Measurements from ENCODE around the gene MST1.

Gene MST1

DNA sequence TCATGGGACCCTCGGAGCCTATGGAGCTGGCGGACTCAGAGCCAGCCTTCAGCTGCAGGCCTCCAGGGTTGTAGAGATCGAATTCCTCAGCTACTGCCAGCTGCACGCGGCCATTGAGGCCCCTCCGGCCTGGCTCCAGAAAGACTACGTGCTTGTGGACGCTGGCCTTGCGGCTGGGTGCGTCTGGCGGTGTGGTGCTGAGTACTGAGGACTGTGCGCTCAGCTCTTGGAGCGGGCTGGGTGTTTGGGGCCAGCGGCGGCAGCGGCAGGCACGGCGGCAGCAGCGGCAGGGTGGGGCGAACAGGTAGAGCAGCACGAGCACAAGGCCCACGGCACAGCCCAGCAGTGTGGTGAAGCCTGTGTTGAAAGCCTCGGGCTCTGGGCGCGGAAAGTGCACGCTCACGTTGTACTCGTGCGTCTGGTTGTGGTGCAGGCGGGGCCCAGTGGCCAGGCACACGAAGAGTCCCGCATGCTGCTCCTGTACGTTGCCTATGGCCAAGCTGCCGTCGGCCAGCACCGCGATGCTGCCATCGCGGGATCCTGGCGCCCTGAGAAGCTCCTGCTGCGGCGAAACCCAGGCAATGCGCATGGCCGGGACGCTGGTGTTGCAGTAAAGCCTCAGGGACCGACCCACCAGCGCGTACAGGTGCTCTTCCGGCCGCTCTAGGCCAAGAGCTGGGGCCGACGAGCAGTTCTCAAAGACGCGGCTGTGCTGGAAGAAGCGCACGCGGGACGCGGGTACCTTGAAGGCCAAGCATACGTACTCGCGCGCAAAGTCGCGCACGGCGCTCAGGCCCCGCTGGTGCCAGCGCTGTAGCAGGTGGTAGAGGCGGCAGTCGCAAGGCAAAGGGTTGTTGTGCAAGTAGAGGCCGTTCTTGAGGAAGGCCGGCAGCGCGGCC, 28.9 kb upstream of the MST1 start:
- DNase-seq: no peak

- DNase-seq: peak; percentile 58
Observed at GRCh38 chr3:49717211-49717958, 28.1 kb upstream of the MST1 start.

- peak; percentile 56 for DNase-seq
Observed at GRCh38 chr3:49716691-49717210, 27.5 kb upstream of the MST1 start.

DNA sequence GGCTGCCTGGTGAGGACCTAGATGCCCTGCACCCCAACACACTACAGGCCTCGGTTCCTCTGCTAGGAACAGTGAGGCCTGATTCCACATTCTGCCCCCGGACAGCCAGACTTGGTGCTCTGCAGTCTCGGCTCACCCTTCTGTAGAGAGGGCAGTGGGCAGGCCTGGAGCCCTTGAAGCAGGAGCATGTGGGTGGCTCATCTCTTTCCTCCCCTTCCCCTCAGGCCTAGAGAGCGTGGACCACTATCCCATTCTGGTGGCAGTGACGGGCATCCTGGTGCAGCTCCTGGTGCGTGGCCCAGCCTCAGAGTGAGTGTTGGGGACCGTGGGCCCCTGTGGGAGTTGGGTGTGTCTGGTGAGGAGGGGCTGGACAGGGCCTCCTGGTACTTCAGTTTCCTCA, 26.9 kb upstream of the MST1 start:
- DNase-seq: peak; percentile 54

GRCh38 chr3:49715611-49716121, 26.4 kb upstream of the MST1 start:
- peak; percentile 58 for DNase-seq

DNA sequence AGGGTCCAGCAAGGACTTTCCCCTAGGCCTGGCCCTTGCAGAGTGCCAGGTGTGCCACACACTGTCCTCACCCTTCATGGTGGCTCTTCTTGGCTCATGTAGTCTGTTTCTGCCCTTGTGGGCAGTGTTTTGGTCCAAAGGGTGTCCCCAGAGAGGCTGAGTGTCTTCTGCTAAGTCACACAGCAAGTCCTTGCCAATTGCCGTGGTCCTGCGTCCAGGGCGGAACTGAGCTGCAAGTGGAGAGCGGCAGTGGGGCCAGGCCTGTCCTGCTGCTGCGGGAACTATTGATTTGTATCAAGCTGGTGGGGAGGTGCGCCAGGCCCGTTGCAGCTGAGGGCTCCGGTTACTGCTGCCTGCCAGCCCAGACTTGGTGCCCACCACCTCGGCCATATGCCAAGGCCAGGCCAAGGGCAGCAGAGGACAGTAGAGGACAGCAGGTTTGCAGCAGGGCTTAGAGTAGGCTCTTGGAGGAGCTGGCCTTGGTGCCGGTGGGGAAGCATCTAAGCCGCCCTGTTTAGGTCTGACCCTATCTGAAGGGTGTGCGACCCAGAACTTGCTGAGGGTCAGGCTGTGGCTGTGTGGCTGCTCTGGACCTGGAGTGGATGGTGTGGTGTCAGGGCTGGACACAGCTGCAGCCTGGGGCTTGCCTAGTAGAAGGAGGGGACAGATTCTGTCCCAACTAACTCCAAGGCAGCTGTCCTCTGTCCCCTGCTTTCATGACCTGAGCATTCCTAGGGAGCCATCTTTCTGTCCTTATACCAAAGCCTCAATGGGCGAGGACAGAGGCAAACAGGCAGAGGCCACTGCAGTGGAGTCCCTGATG, 25.7 kb upstream of the MST1 start:
- DNase-seq: no peak

GRCh38 chr3:49713336-49714105, 24.2 kb upstream of the MST1 start:
- DNase-seq: no peak

DNA sequence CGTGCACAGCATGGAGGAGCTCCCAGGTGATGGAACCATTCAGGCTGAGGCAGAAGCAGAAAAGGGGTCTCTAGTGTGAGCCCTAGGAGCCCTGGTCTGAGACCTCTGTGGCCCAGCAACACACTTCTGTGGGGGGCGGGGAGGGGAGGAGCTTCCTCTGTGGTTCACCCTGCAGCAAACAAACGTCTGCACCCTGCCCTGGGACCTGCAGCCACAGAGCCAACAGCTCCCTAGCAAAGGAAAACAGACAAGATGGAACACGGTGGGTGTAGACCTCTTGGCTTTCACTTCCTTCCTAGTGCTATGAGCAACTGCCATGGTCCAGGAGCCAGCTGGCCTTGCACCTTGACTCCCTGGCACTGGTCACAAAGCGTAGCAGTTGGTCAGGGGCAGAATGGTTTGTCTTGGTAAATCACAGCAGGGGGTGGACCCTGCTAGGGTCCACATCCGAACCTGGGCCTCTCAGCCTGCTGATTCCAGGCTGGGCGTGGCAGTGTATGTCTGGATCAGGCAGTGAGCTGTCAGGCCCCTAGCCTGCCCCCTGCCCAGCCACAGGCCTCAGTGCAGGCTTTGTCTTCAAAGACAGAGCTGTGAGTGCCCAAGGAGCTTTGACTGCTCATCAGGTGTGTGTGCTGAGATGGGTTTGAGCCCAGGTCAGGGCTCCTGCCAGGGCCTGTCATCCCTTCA, 23.5 kb upstream of the MST1 start:
- no peak for DNase-seq

DNA sequence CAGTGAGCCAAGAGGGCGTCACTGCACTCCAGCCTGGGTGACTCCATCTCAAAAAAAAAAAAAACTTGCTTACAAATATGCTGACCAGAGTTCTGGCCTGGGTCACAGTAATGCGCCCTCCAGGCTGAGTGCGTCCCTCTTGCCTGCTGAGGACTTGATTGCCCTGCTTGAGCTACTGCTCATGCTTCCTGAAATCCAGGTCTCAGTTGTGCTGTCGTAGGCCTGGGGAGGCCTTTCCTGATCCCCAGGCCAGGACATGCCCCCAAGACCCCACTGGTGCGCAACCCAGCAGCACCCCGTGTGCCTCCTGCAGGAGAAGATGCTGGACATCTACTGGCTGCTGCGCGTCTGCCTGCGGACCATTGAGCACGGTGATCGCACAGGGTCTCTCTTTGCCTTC, 22.9 kb upstream of the MST1 start:
- no peak for DNase-seq

DNA sequence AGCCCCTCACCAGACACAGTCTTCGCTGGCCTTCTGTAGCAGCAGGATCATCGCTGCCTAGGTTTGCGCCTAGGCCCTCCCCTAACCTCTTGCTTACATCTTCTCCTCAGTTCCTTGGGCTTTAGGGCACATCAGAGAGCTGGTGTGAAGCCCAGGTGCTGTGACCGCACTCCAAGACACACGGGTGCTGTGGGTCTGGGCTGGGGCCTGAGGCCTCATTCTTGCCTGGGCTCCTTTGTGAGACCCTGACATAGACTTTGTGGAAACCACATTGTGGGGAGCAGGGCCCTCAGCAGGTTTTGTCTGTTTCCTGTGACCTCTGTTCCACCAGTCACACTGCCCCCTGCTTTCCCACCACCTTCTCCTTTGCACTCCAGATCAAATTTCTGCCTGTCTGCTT, 22.2 kb upstream of the MST1 start:
- no peak for DNase-seq

GRCh38 chr3:49709852-49710251, 20.6 kb upstream of the MST1 start:
- DNase-seq: no peak

GRCh38 chr3:49707113-49707480, 17.8 kb upstream of the MST1 start:
- DNase-seq: no peak

DNA sequence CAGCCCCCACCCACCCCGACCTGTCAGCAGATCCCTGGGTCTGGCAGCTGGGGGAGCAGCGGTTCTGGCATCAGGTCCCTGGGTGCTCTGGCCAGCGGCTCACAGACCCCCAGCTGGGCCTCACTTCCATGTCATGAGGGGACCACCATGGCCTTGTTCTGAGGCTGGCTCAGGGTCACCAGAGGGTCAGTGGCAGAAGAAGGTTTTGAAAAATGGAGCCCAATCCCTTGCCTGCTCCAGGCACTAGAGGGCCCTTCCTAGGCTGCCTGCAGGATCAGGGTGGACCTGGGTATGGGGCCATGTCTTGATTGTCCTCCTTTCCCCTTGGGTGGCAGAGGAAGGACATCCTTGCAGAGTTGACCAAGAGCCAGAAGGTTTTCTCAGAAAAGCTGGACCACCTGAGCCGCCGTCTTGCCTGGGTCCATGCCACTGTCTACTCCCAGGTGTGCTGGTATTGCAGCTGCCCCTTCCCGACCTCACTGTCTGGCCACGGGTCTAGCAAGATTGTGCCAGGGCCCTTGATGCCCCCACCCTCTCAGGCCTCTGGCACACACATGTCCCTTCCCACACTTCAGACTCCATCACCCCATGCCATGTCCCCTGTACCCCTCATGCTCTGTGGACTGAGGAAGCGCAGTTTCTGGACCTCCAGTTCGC, 17.3 kb upstream of the MST1 start:
- no peak for DNase-seq

DNA sequence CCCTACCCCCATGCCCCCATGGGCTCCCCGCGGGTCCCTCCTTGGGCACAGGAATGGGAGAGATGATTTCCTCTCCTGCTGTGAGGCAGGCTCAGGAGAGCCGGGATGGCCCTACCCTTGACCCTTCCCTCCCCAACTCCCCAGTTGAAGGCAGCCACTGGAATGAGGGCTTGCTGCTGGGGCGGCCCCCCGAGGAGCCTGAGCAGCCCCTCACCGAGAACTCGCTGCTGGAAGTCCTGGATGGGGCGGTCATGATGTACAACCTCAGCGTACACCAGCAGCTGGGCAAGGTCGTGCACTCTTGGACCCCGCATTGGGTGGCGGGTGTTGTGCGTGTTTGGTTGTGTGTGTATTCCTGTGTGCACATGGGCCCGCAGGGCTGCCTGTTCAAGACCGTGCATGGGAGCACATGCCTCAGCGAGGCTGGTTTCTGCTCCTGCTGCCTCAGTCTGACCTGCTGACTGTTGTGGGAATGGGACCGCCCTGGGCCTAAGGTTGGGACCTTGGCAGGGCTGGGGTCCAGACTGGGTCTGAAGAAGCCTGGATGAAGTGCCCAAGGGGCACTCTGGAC, 16.2 kb upstream of the MST1 start:
- no peak for DNase-seq

GRCh38 chr3:49704629-49705028, 15.4 kb upstream of the MST1 start:
- DNase-seq: no peak

GRCh38 chr3:49703956-49704355, 14.7 kb upstream of the MST1 start:
- DNase-seq: no peak

GRCh38 chr3:49703443-49703927, 14.2 kb upstream of the MST1 start:
- peak; percentile 87 for DNase-seq

DNA sequence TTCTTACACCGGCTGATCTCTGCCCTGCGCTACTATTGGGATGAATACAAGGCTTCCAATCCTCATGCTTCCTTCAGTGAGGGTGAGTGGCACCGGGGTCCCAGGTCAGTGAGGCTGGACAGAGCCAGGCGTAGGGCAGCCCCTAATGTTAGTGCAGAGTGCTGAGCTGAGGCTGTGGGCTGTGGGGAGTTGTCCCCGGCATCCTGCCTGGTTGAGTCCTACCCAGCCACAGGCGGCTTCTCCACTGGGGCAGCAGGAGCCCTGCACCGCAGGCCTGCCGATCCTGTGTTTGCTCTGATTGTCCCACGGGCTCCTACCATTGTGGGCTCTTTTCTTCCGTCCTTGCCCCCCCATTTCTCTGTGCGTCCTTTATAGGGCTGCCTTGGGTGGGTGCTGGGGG, 13.4 kb upstream of the MST1 start:
- no peak for DNase-seq

GRCh38 chr3:49701388-49702077, 12.3 kb upstream of the MST1 start:
- no peak for DNase-seq
